Measurements from ENCODE around the gene MYO5B.

Gene MYO5B

GRCh38 chr18:49961271-49961670 lies 233.7 kb downstream of the MYO5B start:
- no peak for DNase-seq

GRCh38 chr18:49960376-49960775 lies 234.6 kb downstream of the MYO5B start:
- no peak for DNase-seq

GRCh38 chr18:49959176-49959575 lies 235.8 kb downstream of the MYO5B start:
- no peak for DNase-seq

- DNase-seq = no peak
Observed at GRCh38 chr18:49955263-49955662, 239.7 kb downstream of the MYO5B start.

GRCh38 chr18:49953391-49953790 lies 241.6 kb downstream of the MYO5B start:
- DNase-seq = no peak

GRCh38 chr18:49949951-49950395 lies 245.0 kb downstream of the MYO5B start:
- no peak for DNase-seq

- DNase-seq = no peak
Observed at GRCh38 chr18:49948975-49949374, 246.0 kb downstream of the MYO5B start.

GRCh38 chr18:49944663-49945062 lies 250.3 kb downstream of the MYO5B start:
- no peak for DNase-seq

GRCh38 chr18:49936821-49937220 lies 258.1 kb downstream of the MYO5B start:
- DNase-seq = no peak

GRCh38 chr18:49935215-49935614 lies 259.7 kb downstream of the MYO5B start:
- DNase-seq = no peak

GRCh38 chr18:49934457-49934856 lies 260.5 kb downstream of the MYO5B start:
- no peak for DNase-seq

GRCh38 chr18:49933530-49934128 lies 261.3 kb downstream of the MYO5B start:
- DNase-seq = no peak

GRCh38 chr18:49931760-49932159 lies 263.2 kb downstream of the MYO5B start:
- DNase-seq = no peak

- DNase-seq = no peak
Observed at GRCh38 chr18:49931179-49931578, 263.8 kb downstream of the MYO5B start.

GRCh38 chr18:49926106-49926745 lies 268.7 kb downstream of the MYO5B start:
- no peak for DNase-seq

- no peak for DNase-seq
Observed at GRCh38 chr18:49924293-49924983, 270.5 kb downstream of the MYO5B start.

GRCh38 chr18:49922228-49922627 lies 272.7 kb downstream of the MYO5B start:
- DNase-seq = no peak

GRCh38 chr18:49921318-49921985 lies 273.5 kb downstream of the MYO5B start:
- no peak for DNase-seq

- no peak for DNase-seq
Observed at GRCh38 chr18:49920731-49921130, 274.2 kb downstream of the MYO5B start.

- no peak for DNase-seq
Observed at GRCh38 chr18:49917742-49918141, 277.2 kb downstream of the MYO5B start.

GRCh38 chr18:49915352-49915751 lies 279.6 kb downstream of the MYO5B start:
- no peak for DNase-seq

GRCh38 chr18:49913221-49913620 lies 281.7 kb downstream of the MYO5B start:
- DNase-seq = no peak

GRCh38 chr18:49911427-49911826 lies 283.5 kb downstream of the MYO5B start:
- peak; percentile 78 for DNase-seq

GRCh38 chr18:49910986-49911385 lies 284.0 kb downstream of the MYO5B start:
- no peak for DNase-seq
